Vagina (tissue), 2 donors: Measurements from ENCODE around the gene DPPA2.

ENCODE experiments used
- POLR2A ChIP-seq, 2 donors: fragments of 450-650 bp; IDR thresholded peaks; one replicate each; pipeline ENCODE4 v1.6.1; 2017; ENCODE audit warnings: antibody characterized with exemption in 2 of 2, mild to moderate bottlenecking in 2 of 2, moderate library complexity in 2 of 2
- POLR2AphosphoS5 ChIP-seq, 2 donors: sonication (generic); formaldehyde crosslinking; IDR thresholded peaks; one replicate each; pipeline ENCODE4 v1.9.0; 2017; ENCODE audit warnings: antibody characterized with exemption in 2 of 2, mild to moderate bottlenecking in 2 of 2, low read depth in 1 of 2; ENCODE audit not compliant: insufficient read depth in 1 of 2
- TF ChIP-seq, protein P1 (sequence below), 3 experiments: fragments of 450-650 bp in 2 of 3; fragments of 200-600 bp in 1 of 3; sonication (generic) in 1 of 3; IDR thresholded peaks; one replicate each; pipeline ENCODE4 v1.5.1; 2017 to 2019; ENCODE audit warnings: antibody characterized with exemption in 3 of 3, mild to moderate bottlenecking in 2 of 3, moderate library complexity in 2 of 3

DNA sequence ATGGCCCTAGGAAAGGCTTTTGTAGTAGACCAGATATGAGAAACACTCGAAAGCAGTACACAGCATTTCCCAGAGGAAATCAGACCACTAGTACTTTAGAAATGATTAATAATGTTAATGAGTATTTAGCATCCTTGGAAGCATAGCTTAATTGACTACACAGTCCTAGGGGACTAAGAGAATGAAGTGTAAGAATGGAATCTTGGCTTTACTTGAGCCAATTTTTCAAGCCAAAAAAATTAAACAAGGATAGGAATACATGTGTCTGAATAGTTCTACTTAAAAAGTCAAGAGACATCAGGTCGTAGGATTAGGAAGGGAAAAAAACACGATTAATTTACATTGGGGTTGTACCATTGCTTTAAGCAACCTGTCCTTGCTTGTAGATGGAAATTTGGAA, 38.2 kb downstream of the DPPA2 start:
- TF ChIP-seq POLR2A (IDR thresholded peaks at IDR 0.05) (no peak), POLR2AphosphoS5 (IDR thresholded peaks at IDR 0.05; ENCODE audit: insufficient read depth in 1 of 2, low read depth in 1 of 2) (no peak)
- TF ChIP-seq, protein P1, sequence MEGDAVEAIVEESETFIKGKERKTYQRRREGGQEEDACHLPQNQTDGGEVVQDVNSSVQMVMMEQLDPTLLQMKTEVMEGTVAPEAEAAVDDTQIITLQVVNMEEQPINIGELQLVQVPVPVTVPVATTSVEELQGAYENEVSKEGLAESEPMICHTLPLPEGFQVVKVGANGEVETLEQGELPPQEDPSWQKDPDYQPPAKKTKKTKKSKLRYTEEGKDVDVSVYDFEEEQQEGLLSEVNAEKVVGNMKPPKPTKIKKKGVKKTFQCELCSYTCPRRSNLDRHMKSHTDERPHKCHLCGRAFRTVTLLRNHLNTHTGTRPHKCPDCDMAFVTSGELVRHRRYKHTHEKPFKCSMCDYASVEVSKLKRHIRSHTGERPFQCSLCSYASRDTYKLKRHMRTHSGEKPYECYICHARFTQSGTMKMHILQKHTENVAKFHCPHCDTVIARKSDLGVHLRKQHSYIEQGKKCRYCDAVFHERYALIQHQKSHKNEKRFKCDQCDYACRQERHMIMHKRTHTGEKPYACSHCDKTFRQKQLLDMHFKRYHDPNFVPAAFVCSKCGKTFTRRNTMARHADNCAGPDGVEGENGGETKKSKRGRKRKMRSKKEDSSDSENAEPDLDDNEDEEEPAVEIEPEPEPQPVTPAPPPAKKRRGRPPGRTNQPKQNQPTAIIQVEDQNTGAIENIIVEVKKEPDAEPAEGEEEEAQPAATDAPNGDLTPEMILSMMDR (IDR thresholded peaks at IDR 0.05), result no peak
